Measurements from ENCODE around the gene ELMO2. TPM values are rescaled to one million over a fixed set of nuclear protein-coding genes. Genes with fewer than 3 reads are reported as not detected.

ELMO2 gene
- total RNA-seq, 3 donors from 2014 or later = 31.6 to 46.4 (median 42.6) TPM

DNA sequence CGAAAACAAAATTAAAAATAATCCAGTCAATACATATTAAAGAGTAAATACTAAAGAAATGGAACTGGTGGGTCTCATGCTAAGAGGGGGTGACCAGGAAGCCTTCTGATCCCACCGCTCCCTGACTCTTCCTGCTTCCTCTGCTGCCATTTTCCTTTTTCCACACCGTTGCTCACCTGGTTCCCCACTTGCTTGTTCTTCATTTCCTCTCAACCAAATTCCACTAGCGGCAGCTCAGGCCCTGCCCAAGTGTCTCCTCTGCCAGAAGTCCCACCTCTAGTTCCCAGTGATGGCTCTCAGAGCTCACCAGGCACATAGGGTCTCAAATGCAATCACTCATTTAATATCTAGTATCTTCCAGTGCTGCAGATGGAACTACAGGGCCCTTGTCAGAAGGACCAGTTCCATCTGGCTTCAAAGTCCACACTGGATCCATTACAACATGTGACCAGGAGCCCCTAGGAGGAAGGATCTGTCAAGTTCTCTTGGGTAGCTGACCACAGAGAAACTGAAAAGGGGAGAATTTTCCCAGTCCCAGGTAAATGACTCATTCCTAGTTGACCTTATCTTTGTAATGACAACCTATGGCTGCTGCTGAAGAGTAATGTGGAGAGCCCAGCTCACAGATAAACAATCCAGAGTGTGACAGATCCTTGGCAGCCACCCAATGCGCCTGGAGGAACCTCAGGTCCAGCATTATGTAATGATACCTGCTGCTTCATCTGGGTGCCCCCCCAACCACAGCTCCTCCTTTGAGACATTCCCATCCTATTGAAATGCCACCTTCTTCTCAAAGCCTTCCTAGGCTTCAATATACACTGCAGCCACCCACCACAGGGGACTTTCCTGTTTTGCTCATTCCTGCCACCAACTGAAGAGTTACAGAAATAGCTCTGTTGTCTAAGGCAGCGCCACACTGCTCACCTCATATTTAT, 38.2 kb downstream of the ELMO2 start:
- H3K36me3 Mint-ChIP-seq (ENCODE audit: insufficient read depth) = peaks cover 59% of the 10 kb centered on the region
- no peak overlapping the region for H3K4me3 Mint-ChIP-seq
- H3K9me3 Mint-ChIP-seq = no peaks in the 10 kb centered on the region
- H3K27me3 Mint-ChIP-seq (ENCODE audit: low read depth) = no peaks in the 10 kb centered on the region
- peaks cover 43% of the 10 kb centered on the region for H3K4me1 Mint-ChIP-seq (ENCODE audit: low read depth)
- ATAC-seq (no peak), DNase-seq (no peak)

DNA sequence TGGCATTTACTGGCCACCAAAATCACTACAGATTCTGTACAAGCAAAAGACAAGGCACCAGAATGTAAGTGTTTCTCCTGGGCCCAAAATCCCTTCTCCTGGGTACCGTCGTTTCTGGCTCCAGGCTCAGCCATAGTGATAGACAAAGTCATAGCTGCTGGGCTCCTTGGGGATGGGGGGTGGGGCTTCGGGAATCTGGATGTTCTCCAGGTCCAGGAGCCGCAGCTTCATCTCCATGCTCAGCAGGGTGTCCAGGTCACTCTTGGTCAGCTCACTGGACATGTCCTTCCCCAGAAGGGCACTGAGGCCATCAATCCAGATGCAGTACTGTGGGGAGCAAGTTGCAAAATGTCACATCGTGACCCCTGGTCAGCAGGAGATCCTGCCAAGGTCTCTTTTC, 39.2 kb downstream of the ELMO2 start:
- Mint-ChIP-seq H3K4me3 (no peak overlapping the region), H3K9me3 (no peaks in the 10 kb centered on the region), H3K36me3 (ENCODE audit: insufficient read depth) (peaks cover 53% of the 10 kb centered on the region), H3K4me1 (ENCODE audit: low read depth) (peaks cover 53% of the 10 kb centered on the region), H3K27me3 (ENCODE audit: low read depth) (no peaks in the 10 kb centered on the region)
- DNase-seq (no peak), ATAC-seq (no peak)

DNA sequence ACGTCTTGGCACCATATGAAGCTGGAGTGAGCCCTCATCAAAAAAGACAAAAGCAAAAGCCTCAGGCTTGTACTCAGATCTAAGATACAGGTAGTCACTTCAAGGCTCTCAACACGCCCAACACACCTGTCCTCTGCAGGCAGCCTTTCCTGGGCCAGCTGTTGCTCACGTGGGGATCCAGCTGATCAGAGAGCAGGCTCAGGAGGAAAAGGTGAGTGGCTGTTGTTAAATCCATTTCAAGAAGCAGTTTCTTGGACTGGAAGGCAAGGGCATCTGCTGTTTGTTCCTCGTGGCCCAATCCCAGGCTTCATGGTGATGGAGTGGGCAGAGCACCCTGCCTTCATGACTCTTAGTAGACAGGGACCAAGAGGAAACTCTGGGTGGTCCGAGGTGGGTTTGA, 39.6 kb downstream of the ELMO2 start:
- ATAC-seq (no peak), DNase-seq (no peak)
- Mint-ChIP-seq H3K4me3 (no peak overlapping the region), H3K4me1 (ENCODE audit: low read depth) (peaks cover 57% of the 10 kb centered on the region), H3K27me3 (ENCODE audit: low read depth) (no peaks in the 10 kb centered on the region), H3K36me3 (ENCODE audit: insufficient read depth) (peaks cover 49% of the 10 kb centered on the region), H3K9me3 (no peaks in the 10 kb centered on the region)

DNA sequence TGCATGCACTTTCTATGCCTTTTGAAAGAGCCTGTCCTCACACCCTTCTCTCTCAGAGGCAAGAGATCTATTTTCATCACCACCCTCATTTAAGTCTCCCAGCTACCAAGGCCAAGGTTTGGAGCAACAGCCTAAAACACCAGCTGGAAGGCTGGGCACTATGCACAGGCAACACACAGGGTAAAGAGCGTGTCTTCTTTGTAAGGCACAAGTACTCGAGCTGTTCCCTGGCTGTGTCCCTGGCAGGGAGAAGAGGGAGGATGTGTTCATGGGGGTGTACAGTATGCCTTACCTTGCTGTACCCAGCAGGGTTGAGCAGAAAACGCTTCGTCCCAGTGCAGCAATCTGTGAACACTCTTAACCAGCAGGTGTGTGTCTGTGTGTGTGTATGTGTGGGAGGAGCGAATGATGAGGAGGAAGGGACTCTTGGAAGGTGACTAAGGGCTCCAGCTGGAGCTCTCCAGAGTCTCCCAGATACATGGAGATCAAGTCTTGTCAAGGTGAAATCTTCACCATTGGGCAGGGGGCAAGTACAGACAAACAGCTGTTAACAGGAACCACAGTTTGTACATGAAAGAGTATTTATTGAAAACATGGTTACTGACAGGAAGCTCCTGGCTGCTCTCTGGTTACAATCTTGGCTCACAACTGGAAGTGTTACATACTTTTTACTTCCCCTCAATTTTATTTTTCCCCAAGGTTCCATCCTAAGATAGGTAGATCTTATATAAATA, 40.8 kb downstream of the ELMO2 start:
- DNase-seq (no peak), ATAC-seq (no peak)
- Mint-ChIP-seq H3K36me3 (ENCODE audit: insufficient read depth) (peaks cover 42% of the 10 kb centered on the region), H3K4me3 (peak overlapping the region; percentile 89), H3K9me3 (no peaks in the 10 kb centered on the region), H3K4me1 (ENCODE audit: low read depth) (peaks cover 69% of the 10 kb centered on the region), H3K27me3 (ENCODE audit: low read depth) (no peaks in the 10 kb centered on the region)

DNA sequence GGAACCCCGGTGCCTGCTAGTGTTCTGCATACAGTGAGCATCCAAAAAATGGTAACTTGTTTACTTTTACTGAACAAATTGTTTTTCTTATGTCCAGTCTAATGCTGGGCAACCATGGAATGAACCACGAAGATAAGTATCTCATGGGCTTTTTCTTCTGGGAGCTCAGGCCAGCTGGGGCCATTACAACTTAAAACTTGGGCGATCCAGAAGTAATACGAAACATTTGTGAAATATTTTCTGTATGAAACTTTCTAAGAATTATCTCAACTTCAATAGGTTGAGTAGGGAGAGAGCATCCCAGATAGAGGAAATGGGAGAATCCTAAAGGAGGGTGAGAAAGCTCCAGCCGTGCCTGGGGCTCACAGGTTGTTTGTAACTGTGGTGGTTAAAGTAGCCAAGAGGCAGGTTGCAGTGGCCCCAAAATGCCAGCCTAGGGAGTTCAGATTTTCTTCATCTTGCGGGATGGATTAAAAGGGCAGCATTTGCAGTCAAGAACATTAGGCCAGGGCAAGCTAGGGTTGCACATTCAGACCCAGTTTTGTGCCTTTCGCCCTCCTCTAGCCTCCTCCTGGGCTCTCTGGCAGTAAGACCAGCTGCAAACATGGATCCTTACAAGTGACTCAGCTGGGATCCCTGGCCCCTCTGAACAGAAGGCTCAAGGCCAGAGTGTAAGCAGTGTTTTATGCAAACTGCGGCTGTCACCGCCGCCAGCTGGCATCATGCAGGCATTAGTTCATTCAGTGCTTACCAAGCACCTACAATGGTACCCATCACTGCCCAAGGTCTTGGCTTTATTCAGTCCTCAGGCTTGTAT, 41.5 kb downstream of the ELMO2 start:
- no peaks in the 10 kb centered on the region for H3K9me3 Mint-ChIP-seq
- peaks cover 72% of the 10 kb centered on the region for H3K4me1 Mint-ChIP-seq (ENCODE audit: low read depth)
- H3K4me3 Mint-ChIP-seq = peak overlapping the region; percentile 89
- no peak for ATAC-seq
- H3K36me3 Mint-ChIP-seq (ENCODE audit: insufficient read depth) = peaks cover 35% of the 10 kb centered on the region
- no peaks in the 10 kb centered on the region for H3K27me3 Mint-ChIP-seq (ENCODE audit: low read depth)
- no peak for DNase-seq

DNA sequence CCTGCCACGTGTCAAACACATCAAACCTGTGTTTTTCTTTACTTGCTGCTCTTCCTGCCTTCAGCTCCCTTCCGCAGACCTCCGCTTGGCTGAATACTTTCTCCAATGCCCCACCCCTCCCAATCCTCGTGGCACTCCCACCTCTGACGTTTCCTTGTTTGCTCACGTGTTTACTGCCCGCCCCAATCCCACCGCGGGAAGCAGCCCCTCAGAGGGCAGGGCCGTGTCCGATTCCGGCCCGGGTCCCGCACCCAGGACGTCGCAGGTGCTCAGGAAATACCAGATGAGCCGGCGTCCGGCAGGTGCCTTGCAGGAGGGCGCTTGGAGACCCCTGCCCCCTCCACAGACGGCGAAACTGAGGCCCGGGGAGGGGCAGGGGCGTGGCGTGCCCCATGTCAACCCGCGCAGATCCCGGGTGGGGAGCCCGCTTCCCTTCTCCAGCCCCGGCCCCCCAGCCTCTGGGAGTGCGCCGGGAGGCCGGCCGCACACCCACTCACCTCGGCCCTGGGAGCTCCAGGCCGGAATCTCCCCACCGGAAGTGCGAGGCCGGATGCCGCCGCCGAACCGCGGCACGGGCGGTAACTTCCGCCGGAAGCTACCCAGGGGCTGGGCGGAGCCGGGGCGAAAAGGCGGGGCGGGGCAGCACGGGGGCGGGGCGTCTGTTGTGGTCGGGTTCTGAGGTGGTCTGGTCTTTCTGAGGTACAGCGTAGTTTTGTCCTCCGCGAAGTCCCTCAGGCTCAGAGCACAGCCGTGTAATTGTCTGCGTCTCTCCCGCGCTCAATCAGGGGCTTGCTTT, 42.3 kb downstream of the ELMO2 start:
- peaks cover 80% of the 10 kb centered on the region for H3K4me1 Mint-ChIP-seq (ENCODE audit: low read depth)
- DNase-seq (peak; percentile 79), ATAC-seq (peak; percentile 87 to 88)
- no peaks in the 10 kb centered on the region for H3K9me3 Mint-ChIP-seq
- peak overlapping the region; percentile 89 for H3K4me3 Mint-ChIP-seq
- no peaks in the 10 kb centered on the region for H3K27me3 Mint-ChIP-seq (ENCODE audit: low read depth)
- peaks cover 30% of the 10 kb centered on the region for H3K36me3 Mint-ChIP-seq (ENCODE audit: insufficient read depth)

DNA sequence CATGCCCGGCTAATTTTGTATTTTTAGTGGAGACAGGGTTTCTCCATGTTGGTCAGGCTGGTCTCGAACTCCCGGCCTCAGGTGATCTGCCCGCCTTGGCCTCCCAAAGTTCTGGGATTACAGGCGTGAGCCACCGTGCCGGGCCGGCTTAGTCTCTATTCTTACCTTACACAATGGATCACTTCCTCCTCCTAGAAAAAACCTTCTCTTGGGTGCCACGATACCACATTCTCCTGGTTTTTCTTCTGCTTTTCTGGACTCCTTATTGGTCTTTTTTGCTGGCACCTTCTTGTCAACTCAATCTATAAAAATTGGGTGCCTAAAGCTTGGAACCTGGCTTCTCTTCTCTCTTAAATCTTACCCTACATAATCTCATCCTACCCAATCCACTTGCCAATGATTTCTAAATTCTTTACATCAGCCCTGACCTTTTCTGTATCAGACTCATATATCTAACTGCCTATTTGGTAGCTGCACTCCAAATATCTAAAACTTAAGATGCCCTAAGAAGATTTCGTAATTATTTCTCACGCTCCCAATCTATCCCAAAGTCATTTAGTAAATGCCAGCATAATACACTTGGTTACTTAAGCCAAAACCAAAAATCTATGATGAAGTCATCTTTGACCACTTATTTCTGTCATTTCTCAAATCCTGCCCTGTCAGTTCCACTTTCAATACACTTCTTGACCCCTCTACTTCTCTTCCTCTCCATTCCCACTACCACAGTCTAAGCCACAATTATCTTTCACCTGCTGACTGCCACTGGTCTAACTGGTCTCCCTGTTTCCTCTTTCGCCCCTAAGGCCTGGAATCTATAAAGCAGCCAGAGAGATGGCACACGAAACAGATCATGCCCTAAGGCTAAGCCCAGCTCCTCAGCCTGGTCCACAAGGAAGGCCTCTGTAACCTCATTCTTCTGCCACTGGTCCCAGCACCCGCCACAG, 43.2 kb downstream of the ELMO2 start:
- DNase-seq (no peak), ATAC-seq (no peak)
- H3K4me3 Mint-ChIP-seq = peak overlapping the region; percentile 89
- H3K4me1 Mint-ChIP-seq (ENCODE audit: low read depth) = peaks cover 81% of the 10 kb centered on the region
- H3K36me3 Mint-ChIP-seq (ENCODE audit: insufficient read depth) = peaks cover 22% of the 10 kb centered on the region
- H3K27me3 Mint-ChIP-seq (ENCODE audit: low read depth) = no peaks in the 10 kb centered on the region
- no peaks in the 10 kb centered on the region for H3K9me3 Mint-ChIP-seq

DNA sequence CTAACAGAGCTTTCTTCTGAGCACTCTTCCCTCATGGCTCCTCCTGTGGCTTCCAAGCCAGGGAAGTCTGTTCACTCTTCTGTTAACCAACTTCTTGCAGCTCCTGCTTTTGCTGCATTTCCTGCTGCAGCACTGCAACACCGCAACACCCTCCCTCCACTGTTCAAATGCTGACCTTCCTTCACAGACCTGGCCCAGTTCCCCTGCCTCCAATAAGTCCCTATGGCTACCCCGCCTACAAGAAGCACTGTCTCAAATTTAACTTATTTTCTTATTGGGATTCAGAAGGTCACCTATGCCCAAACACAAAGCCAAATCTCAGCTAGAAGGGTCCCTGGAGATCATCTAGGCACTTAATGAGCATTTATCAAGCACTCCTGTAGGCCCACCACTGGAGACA, 44.6 kb downstream of the ELMO2 start:
- ATAC-seq (no peak), DNase-seq (no peak)
- H3K36me3 Mint-ChIP-seq (ENCODE audit: insufficient read depth) = peaks cover 16% of the 10 kb centered on the region
- peaks cover 88% of the 10 kb centered on the region for H3K4me1 Mint-ChIP-seq (ENCODE audit: low read depth)
- H3K4me3 Mint-ChIP-seq = peak overlapping the region; percentile 89
- H3K9me3 Mint-ChIP-seq = no peaks in the 10 kb centered on the region
- H3K27me3 Mint-ChIP-seq (ENCODE audit: low read depth) = no peaks in the 10 kb centered on the region

DNA sequence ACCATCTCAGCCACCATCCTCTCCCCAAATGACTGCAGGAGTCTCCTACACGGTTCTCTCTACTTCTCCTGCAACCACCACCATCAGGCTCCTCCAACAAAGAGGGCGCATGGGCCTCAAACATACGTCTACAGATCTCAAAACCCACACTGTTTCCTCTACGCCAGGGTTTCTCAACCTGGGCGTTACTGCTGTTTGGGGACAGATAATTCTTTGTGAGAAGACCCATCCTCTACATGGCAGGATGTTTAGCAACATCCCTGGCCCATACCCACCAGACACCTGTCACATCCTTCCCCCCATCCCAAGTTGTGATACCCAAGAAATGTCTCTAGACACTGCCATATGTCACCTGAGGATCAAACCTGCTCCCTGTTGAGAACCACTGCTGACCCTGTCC, 45.0 kb downstream of the ELMO2 start:
- no peak for ATAC-seq
- H3K27me3 Mint-ChIP-seq (ENCODE audit: low read depth) = no peaks in the 10 kb centered on the region
- peak overlapping the region; percentile 89 for H3K4me3 Mint-ChIP-seq
- DNase-seq = no peak
- H3K36me3 Mint-ChIP-seq (ENCODE audit: insufficient read depth) = peaks cover 16% of the 10 kb centered on the region
- H3K4me1 Mint-ChIP-seq (ENCODE audit: low read depth) = peaks cover 84% of the 10 kb centered on the region
- no peaks in the 10 kb centered on the region for H3K9me3 Mint-ChIP-seq

DNA sequence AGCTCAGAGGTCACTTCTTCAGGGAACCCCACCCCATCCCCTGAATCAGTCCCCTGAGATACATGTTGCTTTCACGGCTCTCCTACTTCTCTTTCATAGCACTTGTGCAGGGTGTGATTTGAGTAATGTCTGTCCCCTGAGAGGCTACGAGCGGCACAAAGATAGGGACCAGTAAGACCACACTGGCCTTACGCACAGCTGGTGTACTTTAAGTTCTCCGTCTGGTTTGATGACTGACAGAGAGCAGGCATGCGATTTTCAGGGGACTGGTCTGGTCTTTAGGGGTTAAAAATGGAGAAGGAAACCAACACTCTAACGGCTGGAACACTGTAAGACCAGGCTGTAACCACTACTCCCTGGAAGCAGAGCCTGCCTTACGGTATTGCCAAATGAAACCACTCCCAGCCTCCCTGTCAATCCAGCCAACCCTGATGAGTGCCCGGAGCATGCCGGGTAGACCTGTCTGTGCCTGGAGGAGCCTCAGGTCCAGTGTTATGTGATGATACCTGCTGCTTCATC, 47.1 kb downstream of the ELMO2 start:
- no peaks in the 10 kb centered on the region for H3K27me3 Mint-ChIP-seq (ENCODE audit: low read depth)
- H3K36me3 Mint-ChIP-seq (ENCODE audit: insufficient read depth) = peaks cover 13% of the 10 kb centered on the region
- no peak for DNase-seq
- no peak overlapping the region for H3K4me3 Mint-ChIP-seq
- peaks cover 75% of the 10 kb centered on the region for H3K4me1 Mint-ChIP-seq (ENCODE audit: low read depth)
- H3K9me3 Mint-ChIP-seq = no peaks in the 10 kb centered on the region
- no peak for ATAC-seq

DNA sequence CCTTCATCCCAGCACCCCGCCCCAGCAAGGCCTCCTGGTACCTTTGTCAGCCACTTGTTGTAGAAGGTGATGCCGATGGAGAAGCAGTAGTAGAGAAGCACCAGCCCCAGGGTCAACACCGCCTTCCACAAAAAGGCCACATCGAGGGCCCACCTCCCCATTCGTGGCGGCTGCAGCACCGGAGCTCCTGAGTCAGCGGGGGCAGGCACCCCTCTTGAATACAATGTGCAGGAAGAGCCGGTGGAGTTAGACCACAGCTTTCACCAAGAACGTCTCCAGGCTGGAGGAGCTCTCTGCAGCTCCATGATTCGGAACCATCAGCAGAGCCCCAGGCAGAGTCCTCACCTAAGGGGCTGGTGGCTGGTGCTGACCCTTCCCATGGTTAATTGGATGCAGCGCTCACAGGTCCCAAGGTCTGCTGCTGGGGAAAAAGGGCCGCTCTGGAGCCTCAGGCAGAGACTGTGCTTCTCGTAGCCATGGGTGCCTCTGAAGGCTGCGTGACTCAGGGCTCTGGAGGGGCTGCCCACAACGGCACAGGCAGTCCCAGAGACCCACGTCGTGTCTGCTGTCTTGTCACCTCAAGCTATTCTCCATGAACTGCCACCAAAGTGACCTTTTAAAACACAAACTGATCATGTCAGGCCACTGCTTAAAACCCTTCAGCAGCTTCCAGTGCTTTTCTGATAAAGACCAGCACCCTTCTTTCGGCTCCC, 47.9 kb downstream of the ELMO2 start:
- ATAC-seq = no peak
- H3K27me3 Mint-ChIP-seq (ENCODE audit: low read depth) = no peaks in the 10 kb centered on the region
- H3K4me3 Mint-ChIP-seq = no peak overlapping the region
- DNase-seq = no peak
- no peaks in the 10 kb centered on the region for H3K9me3 Mint-ChIP-seq
- peaks cover 13% of the 10 kb centered on the region for H3K36me3 Mint-ChIP-seq (ENCODE audit: insufficient read depth)
- peaks cover 72% of the 10 kb centered on the region for H3K4me1 Mint-ChIP-seq (ENCODE audit: low read depth)

DNA sequence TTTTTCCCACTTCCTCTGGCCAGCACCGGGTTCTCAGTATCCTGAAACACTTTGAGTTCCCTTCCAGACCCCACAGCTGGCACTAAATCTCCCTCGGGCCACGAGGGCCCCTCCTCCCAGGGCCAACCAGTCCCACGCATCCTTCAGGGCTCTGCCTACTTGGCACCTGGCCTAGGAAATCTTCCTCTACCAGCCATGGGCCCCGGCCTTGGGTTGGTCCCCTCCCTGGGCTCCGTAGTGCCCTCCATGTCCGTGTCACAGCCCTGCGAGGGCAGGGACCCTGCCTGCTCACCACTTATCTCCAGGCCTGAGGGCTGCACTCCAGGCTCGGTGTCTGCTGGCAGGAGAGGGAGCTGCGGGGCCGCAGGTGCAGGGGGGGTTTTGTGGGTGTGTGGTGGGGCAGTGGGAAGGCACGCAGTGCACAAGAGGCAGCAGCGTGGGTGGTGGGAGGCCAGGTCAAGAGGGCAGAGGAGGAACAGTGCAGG, 49.3 kb downstream of the ELMO2 start:
- Mint-ChIP-seq H3K9me3 (no peaks in the 10 kb centered on the region), H3K4me1 (ENCODE audit: low read depth) (peaks cover 57% of the 10 kb centered on the region), H3K27me3 (ENCODE audit: low read depth) (no peaks in the 10 kb centered on the region), H3K4me3 (no peak overlapping the region), H3K36me3 (ENCODE audit: insufficient read depth) (peaks cover 7% of the 10 kb centered on the region)
- DNase-seq = no peak
- ATAC-seq = peak; percentile 28 to 33

Measured in activated T-cell treated with anti-CD3 and anti-CD28 coated beads, Interleukin-2, amount 50 U/mL, for 4 hours (primary cell).